B cell (primary cell): Measurements from ENCODE around the gene MEG3.

Source experiments
- CTCF ChIP-seq: fragments of 200-600 bp; IDR thresholded peaks from one replicate; pipeline ENCODE4 v1.8.0; 2022; ENCODE audit warnings: antibody characterized with exemption, mild to moderate bottlenecking
- EZH2 ChIP-seq: IDR thresholded peaks from 2 replicates; pipeline ENCODE4 v1.6.1; 2012; ENCODE audit warnings: borderline replicate concordance, low read depth, mild to moderate bottlenecking, moderate library complexity, low read length; ENCODE audit not compliant: insufficient read depth, poor library complexity, severe bottlenecking

- TF ChIP-seq CTCF (no peak), EZH2 (no peak)
These were observed 62.9 kb downstream of the MEG3 start for GRCh38 chr14:100888789-100889315.
